Fibroblast of lung (primary cell): Measurements from ENCODE around the gene OLFML1.

Experiments
- CTCF ChIP-seq, 2 donors: IDR thresholded peaks in 1 of 2; conservative IDR thresholded peaks in 1 of 2; 1 replicate in 1 of 2; 2 replicates in 1 of 2; pipeline ENCODE4 v1.5.1; 2011 to 2012; ENCODE audit warnings: low read length in 2 of 2, control low read depth in 1 of 2, inconsistent platforms in 1 of 2, low read depth in 1 of 2, mild to moderate bottlenecking in 1 of 2
- EZH2 ChIP-seq: IDR thresholded peaks from 2 replicates; pipeline ENCODE4 v1.5.1; 2012; ENCODE audit warnings: low read length, control low read depth, mild to moderate bottlenecking; ENCODE audit errors: missing control alignments

- TF ChIP-seq CTCF (conservative IDR thresholded peaks at IDR 0.05 in 1 of 2, IDR thresholded peaks at IDR 0.05 in 1 of 2; ENCODE audit: low read depth in 1 of 2, low read length in 2 of 2) (peak in 1 of 2 donors; percentile 22), EZH2 (no peak)
Measured at GRCh38 chr11:7536100-7536499, 50.8 kb downstream of the OLFML1 start.
